CD8-positive, alpha-beta memory T cell (primary cell): ENCODE measurements around the gene ADAMTSL1. TPM values are rescaled to one million over a fixed set of nuclear protein-coding genes. Genes with fewer than 3 reads are reported as not detected.

Source experiments
- CTCF ChIA-PET: fragments of 350-600 bp; sonication (Branson Sonifier 250); formaldehyde crosslinking; loops from one replicate; lab custom pipeline; 2021; ENCODE audit warnings: antibody characterized with exemption; lab: Charles Lee
- POLR2A ChIA-PET: fragments of 350-600 bp; sonication (Branson Sonifier 250); formaldehyde crosslinking; loops from one replicate; lab custom pipeline; 2021; ENCODE audit warnings: antibody characterized with exemption; lab: Charles Lee
- DNase-seq, 5 donors: peaks; one replicate each; pipeline versions ENCODE4 v3.0.0 to v3.0.0-alpha.2; 2020 to 2022; ENCODE audit warnings: mixed read lengths in 1 of 5
- H3K27ac ChIP-seq: one replicate; pipeline ENCODE4 v1.7.0; 2013; ENCODE audit warnings: low read depth, mild to moderate bottlenecking, low read length, moderate library complexity
- H3K27me3 ChIP-seq: 2 replicates; pipeline ENCODE4 v1.7.0; 2013; ENCODE audit warnings: low read length, mild to moderate bottlenecking; ENCODE audit not compliant: insufficient read depth, poor library complexity, severe bottlenecking
- H3K36me3 ChIP-seq: 2 replicates; pipeline ENCODE4 v1.7.0; 2013; ENCODE audit warnings: mild to moderate bottlenecking, low read length, moderate library complexity; ENCODE audit not compliant: insufficient read depth
- H3K4me1 ChIP-seq: 2 replicates; pipeline ENCODE4 v1.7.0; 2013; ENCODE audit warnings: mild to moderate bottlenecking, low read length, moderate library complexity; ENCODE audit not compliant: insufficient read depth
- H3K4me3 ChIP-seq: 2 replicates; pipeline ENCODE4 v1.7.0; 2013; ENCODE audit warnings: mild to moderate bottlenecking, low read length
- H3K9me3 ChIP-seq: 2 replicates; pipeline ENCODE4 v1.7.0; 2013; ENCODE audit warnings: mild to moderate bottlenecking, low read length
- H3K27ac Mint-ChIP-seq, 8 donors: one replicate each; pipeline ENCODE4 v1.8.0; 2020 to 2021; ENCODE audit warnings: mixed read lengths in 8 of 8, mild to moderate bottlenecking in 6 of 8, inconsistent platforms in 3 of 8, moderate library complexity in 3 of 8
- H3K27me3 Mint-ChIP-seq, 2 donors: one replicate each; pipeline ENCODE4 v1.8.0; 2020 to 2021; ENCODE audit warnings: mixed read lengths in 2 of 2, mild to moderate bottlenecking in 1 of 2, moderate library complexity in 1 of 2
- H3K36me3 Mint-ChIP-seq, 3 donors: one replicate each; pipeline ENCODE4 v1.8.0; 2020 to 2021; ENCODE audit warnings: mixed read lengths in 3 of 3, inconsistent platforms in 1 of 3, mild to moderate bottlenecking in 1 of 3
- H3K4me1 Mint-ChIP-seq, 3 donors: one replicate each; pipeline ENCODE4 v1.8.0; 2020 to 2021; ENCODE audit warnings: mixed read lengths in 3 of 3, inconsistent platforms in 1 of 3, mild to moderate bottlenecking in 1 of 3
- H3K4me3 Mint-ChIP-seq, 7 donors: one replicate each; pipeline ENCODE4 v1.8.0; 2020 to 2021; ENCODE audit warnings: mixed read lengths in 7 of 7, mild to moderate bottlenecking in 6 of 7, moderate library complexity in 4 of 7, inconsistent platforms in 2 of 7
- H3K9me3 Mint-ChIP-seq, 5 donors: one replicate each; pipeline ENCODE4 v1.8.0; 2020 to 2022; ENCODE audit warnings: mixed read lengths in 5 of 5, mild to moderate bottlenecking in 3 of 5, moderate library complexity in 2 of 5, inconsistent platforms in 1 of 5
- polyA plus RNA-seq: library from polyadenylated mRNA; unstranded; fragments of 300-500 nt; fragmentation: Illumina TruSeq; gene quantifications from one replicate; pipeline ENCODE4 v1.2.3, GENCODE V29; 2021
- total RNA-seq, 2 experiments: library from RNA; stranded (reverse); gene quantifications; one replicate each; pipeline ENCODE4 v1.2.3, GENCODE V29; 2021

ADAMTSL1 gene
- total and polyA plus RNA-seq, 3 experiments from 2014 or later, result not detected

- Histone ChIP-seq H3K27ac (no peak overlapping the region), H3K4me3 (no peak overlapping the region), H3K9me3 (no peaks in the 10 kb centered on the region), H3K36me3 (no peaks in the 10 kb centered on the region), H3K27me3 (no peaks in the 10 kb centered on the region), H3K4me1 (no peaks in the 10 kb centered on the region)
- POLR2A ChIA-PET, result no interaction called here
- no peaks in the 10 kb centered on the region for H3K36me3 Mint-ChIP-seq
- no peak overlapping the region for H3K27ac Mint-ChIP-seq
- H3K9me3 Mint-ChIP-seq, result peaks cover 0 to 7% (median 0%) of the 10 kb centered on the region in 5 donors
- DNase-seq, result no peak
- CTCF ChIA-PET, result no interaction called here
- peaks cover 0 to 4% (median 3%) of the 10 kb centered on the region in 3 donors for H3K4me1 Mint-ChIP-seq
- H3K4me3 Mint-ChIP-seq, result no peak overlapping the region
- peaks cover 0 to 15% of the 10 kb centered on the region in 2 donors for H3K27me3 Mint-ChIP-seq
Measured at GRCh38 chr9:18820566-18821095, 346.7 kb downstream of the ADAMTSL1 start.

GRCh38 chr9:18821788-18822187 lies 347.8 kb downstream of the ADAMTSL1 start:
- peaks cover 3% of the 10 kb centered on the region for H3K4me1 ChIP-seq
- H3K36me3 Mint-ChIP-seq, result no peaks in the 10 kb centered on the region
- H3K27me3 Mint-ChIP-seq, result peaks cover 0 to 12% of the 10 kb centered on the region in 2 donors
- POLR2A ChIA-PET, result no interaction called here
- H3K27ac ChIP-seq, result no peak overlapping the region
- H3K4me3 Mint-ChIP-seq, result no peak overlapping the region
- no peak overlapping the region for H3K27ac Mint-ChIP-seq
- no peak overlapping the region for H3K4me3 ChIP-seq
- no peaks in the 10 kb centered on the region for H3K36me3 ChIP-seq
- peaks cover 0 to 9% (median 0%) of the 10 kb centered on the region in 5 donors for H3K9me3 Mint-ChIP-seq
- no peaks in the 10 kb centered on the region for H3K9me3 ChIP-seq
- CTCF ChIA-PET, result no interaction called here
- DNase-seq, result no peak
- no peaks in the 10 kb centered on the region for H3K27me3 ChIP-seq
- peaks cover 3 to 8% (median 6%) of the 10 kb centered on the region in 3 donors for H3K4me1 Mint-ChIP-seq

- H3K9me3 Mint-ChIP-seq, result peaks cover 0 to 4% (median 0%) of the 10 kb centered on the region in 5 donors
- no peaks in the 10 kb centered on the region for H3K36me3 ChIP-seq
- H3K36me3 Mint-ChIP-seq, result no peaks in the 10 kb centered on the region
- H3K27ac ChIP-seq, result no peak overlapping the region
- no peak overlapping the region for H3K4me3 Mint-ChIP-seq
- H3K4me3 ChIP-seq, result no peak overlapping the region
- peaks cover 0 to 9% of the 10 kb centered on the region in 2 donors for H3K27me3 Mint-ChIP-seq
- ChIA-PET CTCF (no interaction called here), POLR2A (no interaction called here)
- H3K27me3 ChIP-seq, result no peaks in the 10 kb centered on the region
- H3K9me3 ChIP-seq, result no peaks in the 10 kb centered on the region
- H3K4me1 Mint-ChIP-seq, result peaks cover 3 to 8% (median 6%) of the 10 kb centered on the region in 3 donors
- H3K27ac Mint-ChIP-seq, result no peak overlapping the region
- DNase-seq, result no peak
- H3K4me1 ChIP-seq, result peaks cover 3% of the 10 kb centered on the region
Measured at GRCh38 chr9:18822850-18823249, 348.9 kb downstream of the ADAMTSL1 start.

GRCh38 chr9:18824095-18824666 lies 350.2 kb downstream of the ADAMTSL1 start:
- CTCF ChIA-PET, result no interaction called here
- no peaks in the 10 kb centered on the region for H3K9me3 ChIP-seq

GRCh38 chr9:18825656-18826170 lies 351.8 kb downstream of the ADAMTSL1 start:
- H3K36me3 ChIP-seq, result no peaks in the 10 kb centered on the region
- H3K4me3 Mint-ChIP-seq, result no peak overlapping the region
- peak overlapping the region in 1 of 8 donors; percentile 3 for H3K27ac Mint-ChIP-seq
- no peaks in the 10 kb centered on the region for H3K36me3 Mint-ChIP-seq
- peaks cover 0 to 9% of the 10 kb centered on the region in 2 donors for H3K27me3 Mint-ChIP-seq
- ChIA-PET POLR2A (no interaction called here), CTCF (no interaction called here)
- H3K4me1 Mint-ChIP-seq, result peaks cover 3 to 8% (median 6%) of the 10 kb centered on the region in 3 donors
- H3K27me3 ChIP-seq, result no peaks in the 10 kb centered on the region
- no peaks in the 10 kb centered on the region for H3K9me3 ChIP-seq
- no peak overlapping the region for H3K4me3 ChIP-seq
- peaks cover 3% of the 10 kb centered on the region for H3K4me1 ChIP-seq
- DNase-seq, result no peak
- H3K27ac ChIP-seq, result no peak overlapping the region
- H3K9me3 Mint-ChIP-seq, result peaks cover 0 to 2% (median 0%) of the 10 kb centered on the region in 5 donors

More at GRCh38 chr9:18824095-18824666, 350.2 kb downstream of the ADAMTSL1 start:
- Histone ChIP-seq H3K4me3 (no peak overlapping the region), H3K27ac (no peak overlapping the region), H3K36me3 (no peaks in the 10 kb centered on the region), H3K27me3 (no peaks in the 10 kb centered on the region), H3K4me1 (peaks cover 3% of the 10 kb centered on the region)
- no peak overlapping the region for H3K27ac Mint-ChIP-seq
- H3K9me3 Mint-ChIP-seq, result peaks cover 0 to 4% (median 0%) of the 10 kb centered on the region in 5 donors
- peaks cover 3 to 8% (median 6%) of the 10 kb centered on the region in 3 donors for H3K4me1 Mint-ChIP-seq
- no peaks in the 10 kb centered on the region for H3K36me3 Mint-ChIP-seq
- POLR2A ChIA-PET, result no interaction called here
- DNase-seq, result no peak
- no peak overlapping the region for H3K4me3 Mint-ChIP-seq
- peaks cover 0 to 9% of the 10 kb centered on the region in 2 donors for H3K27me3 Mint-ChIP-seq

- peak overlapping the region in 1 of 8 donors; percentile 31 for H3K27ac Mint-ChIP-seq
- CTCF ChIA-PET, result no interaction called here
- no peaks in the 10 kb centered on the region for H3K9me3 ChIP-seq
Measured at GRCh38 chr9:18826248-18826647, 352.3 kb downstream of the ADAMTSL1 start.

GRCh38 chr9:18829066-18829465 lies 355.1 kb downstream of the ADAMTSL1 start:
- Mint-ChIP-seq H3K27me3 (peaks cover 0 to 5% of the 10 kb centered on the region in 2 donors), H3K27ac (no peak overlapping the region), H3K9me3 (peaks cover 0 to 2% (median 0%) of the 10 kb centered on the region in 5 donors), H3K36me3 (no peaks in the 10 kb centered on the region), H3K4me3 (no peak overlapping the region), H3K4me1 (peaks cover 3 to 8% (median 6%) of the 10 kb centered on the region in 3 donors)
- H3K27me3 ChIP-seq, result no peaks in the 10 kb centered on the region
- no peak overlapping the region for H3K4me3 ChIP-seq
- no peak for DNase-seq
- POLR2A ChIA-PET, result no interaction called here
- H3K4me1 ChIP-seq, result peaks cover 3% of the 10 kb centered on the region
- no peak overlapping the region for H3K27ac ChIP-seq
- CTCF ChIA-PET, result no interaction called here
- H3K36me3 ChIP-seq, result no peaks in the 10 kb centered on the region
- H3K9me3 ChIP-seq, result no peaks in the 10 kb centered on the region

More at GRCh38 chr9:18826248-18826647, 352.3 kb downstream of the ADAMTSL1 start:
- peaks cover 0 to 2% (median 0%) of the 10 kb centered on the region in 5 donors for H3K9me3 Mint-ChIP-seq
- peaks cover 3% of the 10 kb centered on the region for H3K4me1 ChIP-seq
- H3K27me3 ChIP-seq, result no peaks in the 10 kb centered on the region
- H3K27ac ChIP-seq, result no peak overlapping the region
- no peak overlapping the region for H3K4me3 ChIP-seq
- H3K4me3 Mint-ChIP-seq, result no peak overlapping the region
- no peaks in the 10 kb centered on the region for H3K36me3 Mint-ChIP-seq
- DNase-seq, result no peak
- POLR2A ChIA-PET, result no interaction called here
- H3K36me3 ChIP-seq, result no peaks in the 10 kb centered on the region
- H3K4me1 Mint-ChIP-seq, result peaks cover 3 to 8% (median 6%) of the 10 kb centered on the region in 3 donors
- peaks cover 0 to 5% of the 10 kb centered on the region in 2 donors for H3K27me3 Mint-ChIP-seq

GRCh38 chr9:18829873-18830272 lies 355.9 kb downstream of the ADAMTSL1 start:
- CTCF ChIA-PET, result no interaction called here
- no peaks in the 10 kb centered on the region for H3K36me3 Mint-ChIP-seq
- peaks cover 0 to 2% (median 0%) of the 10 kb centered on the region in 5 donors for H3K9me3 Mint-ChIP-seq
- Histone ChIP-seq H3K4me3 (no peak overlapping the region), H3K27me3 (no peaks in the 10 kb centered on the region), H3K27ac (no peak overlapping the region), H3K36me3 (no peaks in the 10 kb centered on the region), H3K4me1 (peaks cover 3% of the 10 kb centered on the region), H3K9me3 (no peaks in the 10 kb centered on the region)
- H3K27me3 Mint-ChIP-seq, result peaks cover 0 to 2% of the 10 kb centered on the region in 2 donors
- H3K4me1 Mint-ChIP-seq, result peaks cover 3 to 8% (median 6%) of the 10 kb centered on the region in 3 donors
- H3K27ac Mint-ChIP-seq, result no peak overlapping the region
- DNase-seq, result no peak
- POLR2A ChIA-PET, result no interaction called here
- H3K4me3 Mint-ChIP-seq, result no peak overlapping the region
